IPS-15b (cell line): ENCODE results near the gene ITPKB.

Source experiments
- H3K27me3 ChIP-seq: one replicate; pipeline ENCODE4 v1.6.1; 2013; ENCODE audit warnings: low read length; ENCODE audit not compliant: control insufficient read depth, insufficient read depth
- H3K36me3 ChIP-seq: one replicate; pipeline ENCODE4 v1.6.1; 2013; ENCODE audit warnings: low read length; ENCODE audit not compliant: control insufficient read depth, insufficient read depth
- H3K4me1 ChIP-seq: one replicate; pipeline ENCODE4 v1.6.1; 2013; ENCODE audit warnings: mild to moderate bottlenecking, low read length; ENCODE audit not compliant: control insufficient read depth, insufficient read depth
- H3K4me3 ChIP-seq: one replicate; pipeline ENCODE4 v1.5.1; 2013; ENCODE audit warnings: low read depth, low read length
- H3K9ac ChIP-seq: one replicate; pipeline ENCODE4 v1.6.1; 2013; ENCODE audit warnings: low read depth, mild to moderate bottlenecking, low read length
- H3K9me3 ChIP-seq: one replicate; pipeline ENCODE4 v1.6.1; 2013; ENCODE audit warnings: mild to moderate bottlenecking, low read length; ENCODE audit not compliant: control insufficient read depth, insufficient read depth

The ITPKB gene

GRCh38 chr1:226664413-226665101 is 74.5 kb downstream of the ITPKB start:
- no peaks in the 10 kb centered on the region for H3K9me3 ChIP-seq
- no peak overlapping the region for H3K4me3 ChIP-seq
- H3K27me3 ChIP-seq = no peaks in the 10 kb centered on the region
- H3K36me3 ChIP-seq = no peaks in the 10 kb centered on the region
- H3K9ac ChIP-seq = no peak overlapping the region
- H3K4me1 ChIP-seq = no peaks in the 10 kb centered on the region

DNA sequence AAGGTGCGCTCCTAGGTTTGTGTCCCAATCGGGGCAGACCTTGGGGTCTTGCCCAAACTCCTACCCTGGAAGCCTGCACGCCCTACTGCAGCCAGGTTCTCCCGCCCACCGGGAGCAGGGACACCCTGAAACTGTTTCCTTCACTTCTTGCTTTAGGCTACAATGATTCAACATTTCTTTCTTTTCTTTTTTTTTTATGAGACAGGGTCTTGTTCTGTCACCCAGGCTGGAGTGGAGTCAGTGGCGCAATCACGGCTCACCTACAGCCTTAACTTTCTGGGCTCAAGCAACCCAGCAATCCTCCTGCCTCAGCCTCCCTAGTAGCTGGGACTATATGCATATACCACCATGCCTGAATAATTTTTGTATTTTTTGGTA is 75.8 kb downstream of the ITPKB start:
- H3K9ac ChIP-seq = no peak overlapping the region
- no peaks in the 10 kb centered on the region for H3K27me3 ChIP-seq
- H3K36me3 ChIP-seq = no peaks in the 10 kb centered on the region
- no peaks in the 10 kb centered on the region for H3K4me1 ChIP-seq
- H3K9me3 ChIP-seq = no peaks in the 10 kb centered on the region
- H3K4me3 ChIP-seq = no peak overlapping the region

- Histone ChIP-seq H3K9me3 (no peaks in the 10 kb centered on the region), H3K36me3 (no peaks in the 10 kb centered on the region), H3K27me3 (no peaks in the 10 kb centered on the region), H3K9ac (no peak overlapping the region), H3K4me3 (no peak overlapping the region), H3K4me1 (no peaks in the 10 kb centered on the region)
Observed at GRCh38 chr1:226662642-226663326, 76.3 kb downstream of the ITPKB start.

DNA sequence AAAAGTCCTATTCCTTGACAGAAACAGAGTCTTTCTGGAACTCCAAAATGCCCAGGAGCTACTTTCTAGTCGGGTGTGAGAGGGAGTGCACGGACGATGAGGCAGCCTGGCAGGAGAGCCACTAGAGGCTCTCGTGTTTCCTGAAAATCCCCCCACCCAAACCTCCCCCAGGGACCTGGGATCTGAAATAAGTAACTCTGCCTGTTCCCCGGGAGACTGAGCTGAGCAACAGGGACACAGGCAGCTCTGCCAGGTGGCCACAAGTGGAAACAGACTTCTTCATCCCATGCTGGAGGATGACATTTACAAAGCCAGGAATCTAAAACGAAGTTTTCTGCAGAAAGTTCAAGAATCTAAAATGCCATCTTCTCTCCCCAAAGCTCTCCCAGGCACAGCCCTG is 77.1 kb downstream of the ITPKB start:
- no peaks in the 10 kb centered on the region for H3K9me3 ChIP-seq
- no peaks in the 10 kb centered on the region for H3K27me3 ChIP-seq
- H3K4me1 ChIP-seq = no peaks in the 10 kb centered on the region
- no peak overlapping the region for H3K4me3 ChIP-seq
- H3K36me3 ChIP-seq = no peaks in the 10 kb centered on the region
- H3K9ac ChIP-seq = no peak overlapping the region

GRCh38 chr1:226661271-226661670 is 77.8 kb downstream of the ITPKB start:
- no peaks in the 10 kb centered on the region for H3K27me3 ChIP-seq
- H3K9ac ChIP-seq = no peak overlapping the region
- H3K4me3 ChIP-seq = no peak overlapping the region

DNA sequence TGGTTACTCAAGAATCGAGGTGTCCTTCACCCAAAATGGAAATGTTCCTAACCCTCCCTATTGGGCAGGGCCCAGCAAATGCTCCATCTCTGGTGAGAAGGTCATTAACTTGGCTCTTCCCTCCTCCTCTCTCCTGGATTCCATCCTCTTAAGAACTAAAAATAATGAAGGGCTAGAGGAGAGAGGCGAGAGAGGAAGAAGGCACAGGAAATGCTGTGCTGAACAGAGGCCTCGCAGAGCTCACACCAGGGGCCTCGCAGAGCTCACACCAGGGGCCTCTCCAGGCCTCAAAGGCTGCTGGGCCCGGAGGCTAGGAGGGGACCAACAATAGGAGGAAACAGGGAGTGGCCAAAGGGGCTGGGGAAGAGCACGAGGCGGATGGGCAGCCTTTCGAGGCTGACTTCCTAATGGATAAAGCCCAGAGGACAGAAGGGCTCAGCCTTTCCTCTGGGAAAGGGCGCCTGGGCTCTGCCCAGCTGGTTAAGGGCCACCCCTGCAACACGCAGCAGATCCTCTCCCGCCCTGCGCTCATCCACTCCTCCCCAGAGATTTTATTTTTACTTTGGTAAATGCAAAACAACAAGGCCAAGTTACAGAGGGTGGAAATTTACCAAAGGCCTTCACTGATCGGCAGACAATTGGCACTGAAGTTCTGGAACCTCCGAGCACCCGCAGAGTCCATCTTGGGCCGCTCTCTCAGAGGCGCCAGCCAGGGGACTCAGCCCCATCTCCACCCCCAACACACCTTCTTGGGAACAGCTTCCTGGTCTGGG is 78.5 kb downstream of the ITPKB start:
- Histone ChIP-seq H3K9ac (no peak overlapping the region), H3K9me3 (no peaks in the 10 kb centered on the region), H3K4me1 (no peaks in the 10 kb centered on the region), H3K4me3 (no peak overlapping the region), H3K27me3 (no peaks in the 10 kb centered on the region), H3K36me3 (no peaks in the 10 kb centered on the region)

More at GRCh38 chr1:226661271-226661670, 77.8 kb downstream of the ITPKB start:
- Histone ChIP-seq H3K9me3 (no peaks in the 10 kb centered on the region), H3K36me3 (no peaks in the 10 kb centered on the region), H3K4me1 (no peaks in the 10 kb centered on the region)

DNA sequence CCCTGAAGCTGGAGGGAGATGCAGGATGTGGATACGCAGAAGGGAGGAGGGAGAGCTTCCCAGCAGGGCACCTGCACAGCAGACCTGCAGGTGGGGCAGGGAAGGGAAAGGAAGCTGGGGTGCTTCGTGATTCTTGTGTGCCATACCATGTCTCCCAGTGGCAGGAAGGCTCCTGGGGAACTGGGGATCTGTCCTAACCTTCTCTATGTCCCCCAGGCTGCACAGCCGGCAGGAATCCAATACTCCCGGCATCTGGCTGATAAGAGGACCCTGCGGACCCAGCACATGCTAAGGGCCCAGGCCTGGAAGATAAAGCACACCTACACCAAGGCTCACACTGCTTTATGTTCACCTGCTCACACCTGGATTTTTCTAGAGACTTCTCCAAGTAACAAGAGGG is 79.4 kb downstream of the ITPKB start:
- Histone ChIP-seq H3K36me3 (no peaks in the 10 kb centered on the region), H3K9me3 (no peaks in the 10 kb centered on the region), H3K9ac (no peak overlapping the region), H3K4me3 (no peak overlapping the region), H3K27me3 (no peaks in the 10 kb centered on the region), H3K4me1 (no peaks in the 10 kb centered on the region)

DNA sequence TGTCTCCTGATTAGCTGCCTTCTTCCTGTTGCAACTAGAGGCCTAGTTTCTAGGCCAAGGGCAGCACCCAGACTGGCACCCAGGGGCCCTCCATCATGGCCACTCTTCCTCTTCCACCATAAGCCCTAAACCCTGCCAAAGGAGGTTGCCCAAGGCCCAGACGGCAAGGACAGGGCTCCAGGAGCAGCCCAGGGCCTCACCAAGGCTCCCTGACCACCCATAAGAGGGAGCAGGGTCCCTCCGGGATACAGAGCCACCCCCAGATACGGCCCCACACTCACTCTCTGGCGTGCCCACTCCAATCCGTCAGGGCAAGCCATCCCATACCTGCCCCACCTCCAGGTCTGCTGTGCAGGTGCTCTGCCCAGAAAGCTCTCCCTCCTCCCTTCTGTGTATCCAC is 79.9 kb downstream of the ITPKB start:
- H3K9ac ChIP-seq = no peak overlapping the region
- no peak overlapping the region for H3K4me3 ChIP-seq
- no peaks in the 10 kb centered on the region for H3K36me3 ChIP-seq
- H3K4me1 ChIP-seq = no peaks in the 10 kb centered on the region
- H3K27me3 ChIP-seq = no peaks in the 10 kb centered on the region
- H3K9me3 ChIP-seq = no peaks in the 10 kb centered on the region

DNA sequence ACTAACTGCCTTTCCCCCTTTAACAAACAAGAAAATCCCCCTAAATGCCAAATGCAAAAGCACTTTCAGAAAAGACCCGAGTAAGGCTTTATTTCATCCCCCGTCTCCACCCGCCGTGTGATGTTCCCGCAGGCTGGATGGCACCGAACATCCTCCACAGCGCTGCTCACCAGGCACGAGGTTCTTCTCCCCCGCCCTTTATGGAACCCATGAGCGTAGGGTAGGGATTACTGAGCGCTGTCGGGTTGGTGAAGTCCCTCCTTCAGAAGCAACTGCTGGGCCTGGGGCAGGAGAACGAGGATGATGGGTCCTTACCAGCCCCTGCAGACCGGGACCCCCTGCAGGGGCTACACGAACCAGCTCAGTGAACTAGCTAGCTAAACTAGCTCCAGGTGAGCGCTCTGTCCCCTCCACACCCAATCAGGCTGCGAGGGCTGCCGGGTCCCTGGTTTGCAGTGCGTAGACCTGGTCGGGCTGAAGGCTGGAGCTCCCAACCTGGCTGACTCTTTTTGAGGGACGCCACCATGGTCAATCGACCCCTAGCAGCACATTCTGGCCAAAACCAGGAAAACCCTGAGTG is 80.4 kb downstream of the ITPKB start:
- no peaks in the 10 kb centered on the region for H3K4me1 ChIP-seq
- no peaks in the 10 kb centered on the region for H3K9me3 ChIP-seq
- H3K9ac ChIP-seq = no peak overlapping the region
- H3K4me3 ChIP-seq = no peak overlapping the region
- H3K27me3 ChIP-seq = no peaks in the 10 kb centered on the region
- H3K36me3 ChIP-seq = no peaks in the 10 kb centered on the region

- no peak overlapping the region for H3K9ac ChIP-seq
- H3K4me3 ChIP-seq = no peak overlapping the region
- H3K36me3 ChIP-seq = no peaks in the 10 kb centered on the region
- no peaks in the 10 kb centered on the region for H3K9me3 ChIP-seq
- H3K4me1 ChIP-seq = no peaks in the 10 kb centered on the region
- H3K27me3 ChIP-seq = no peaks in the 10 kb centered on the region
Observed at GRCh38 chr1:226657895-226658545, 81.1 kb downstream of the ITPKB start.

- H3K4me3 ChIP-seq = no peak overlapping the region
- H3K4me1 ChIP-seq = no peaks in the 10 kb centered on the region
- no peak overlapping the region for H3K9ac ChIP-seq
- no peaks in the 10 kb centered on the region for H3K36me3 ChIP-seq
- H3K27me3 ChIP-seq = no peaks in the 10 kb centered on the region
- no peaks in the 10 kb centered on the region for H3K9me3 ChIP-seq
Observed at GRCh38 chr1:226656601-226657277, 82.3 kb downstream of the ITPKB start.
